ENCODE results near the gene SLIT3.
"Not testable (repeated sequence)": the region's sequence is repeated elsewhere in the genome, so short reads cannot be mapped to it uniquely, and the experiment has no call there.

The SLIT3 gene

GRCh38 chr5:168645195-168645594, 655.7 kb downstream of the SLIT3 start:
- no peak for DNase-seq (ENCODE audit: low spot score)

- no peak for DNase-seq (ENCODE audit: low spot score)
Measured at GRCh38 chr5:168642019-168642418, 658.9 kb downstream of the SLIT3 start.

GRCh38 chr5:168638846-168639245, 662.1 kb downstream of the SLIT3 start:
- not testable (repeated sequence) for DNase-seq (ENCODE audit: low spot score)

GRCh38 chr5:168637793-168638192, 663.1 kb downstream of the SLIT3 start:
- DNase-seq (ENCODE audit: low spot score) = no peak

GRCh38 chr5:168637281-168637680, 663.7 kb downstream of the SLIT3 start:
- DNase-seq (ENCODE audit: low spot score) = no peak

GRCh38 chr5:168630958-168631357, 670.0 kb downstream of the SLIT3 start:
- not testable (repeated sequence) for DNase-seq (ENCODE audit: low spot score)

- no peak for DNase-seq (ENCODE audit: low spot score)
Measured at GRCh38 chr5:168624850-168625364, 676.0 kb downstream of the SLIT3 start.

GRCh38 chr5:168620807-168621206, 680.1 kb downstream of the SLIT3 start:
- DNase-seq (ENCODE audit: low spot score) = no peak

GRCh38 chr5:168614661-168615060, 686.3 kb downstream of the SLIT3 start:
- no peak for DNase-seq (ENCODE audit: low spot score)

GRCh38 chr5:168613996-168614395, 686.9 kb downstream of the SLIT3 start:
- no peak for DNase-seq (ENCODE audit: low spot score)

GRCh38 chr5:168613396-168613795, 687.5 kb downstream of the SLIT3 start:
- no peak for DNase-seq (ENCODE audit: low spot score)

GRCh38 chr5:168612996-168613395, 687.9 kb downstream of the SLIT3 start:
- DNase-seq (ENCODE audit: low spot score) = no peak

- DNase-seq (ENCODE audit: low spot score) = no peak
Measured at GRCh38 chr5:168612123-168612522, 688.8 kb downstream of the SLIT3 start.
